ENCODE data around the gene SWT1.
A peak's percentile ranks its signal among the peaks of the same experiment; 100 is the strongest.
"Not testable (repeated sequence)": the region's sequence is repeated elsewhere in the genome, so short reads cannot be mapped to it uniquely, and the experiment has no call there.

Gene SWT1

DNA sequence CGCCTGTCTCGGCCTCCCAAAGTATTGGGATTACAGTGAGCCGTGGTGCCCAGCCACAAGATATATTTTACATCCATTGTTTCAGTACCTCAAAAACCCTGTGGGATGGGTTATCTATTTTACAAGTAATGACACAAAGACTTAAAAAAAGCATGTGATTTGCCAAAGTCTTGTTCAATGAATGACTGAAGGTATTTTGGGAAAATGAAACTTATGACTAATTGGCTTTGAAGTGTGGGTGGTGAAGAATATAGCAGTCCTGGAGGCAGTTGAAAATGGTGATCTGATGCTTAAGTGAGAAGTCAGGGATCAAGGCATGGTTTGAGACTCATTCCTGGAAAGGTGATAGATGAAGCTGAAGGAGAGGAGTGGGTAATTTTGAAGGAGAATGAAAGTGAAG, 3.0 kb downstream of the SWT1 start:
- no peak for DNase-seq (ENCODE audit: extremely low spot score)
- ChIA-PET CTCF (interaction anchor here (3.9 kb wide), 1 partner anchor 10 kb away, joined by 18 read pairs; no protein-coding TSS in a partner anchor), POLR2A (no interaction called here)
- no peak for TF ChIP-seq LEF1 (IDR thresholded peaks at IDR 0.05; ENCODE audit: borderline replicate concordance)
- no peak for TF ChIP-seq ARNT (IDR thresholded peaks at IDR 0.05)
- no peak for TF ChIP-seq SUZ12 (IDR thresholded peaks at IDR 0.05)
- no peak for TF ChIP-seq ELF4 (IDR thresholded peaks at IDR 0.05)
- TF ChIP-seq L3MBTL2 (conservative IDR thresholded peaks at IDR 0.05) = no peak
- no peak for TF ChIP-seq NFRKB (IDR thresholded peaks at IDR 0.05)
- TF ChIP-seq ZNF384 (IDR thresholded peaks at IDR 0.05) = no peak
- no peak for TF ChIP-seq TARDBP (IDR thresholded peaks at IDR 0.05)
- no peak for TF ChIP-seq FOXM1 (IDR thresholded peaks at IDR 0.05; ENCODE audit: borderline replicate concordance)
- no peak for TF ChIP-seq FOXA1 (IDR thresholded peaks at IDR 0.05)
- no peak for TF ChIP-seq SP1 (IDR thresholded peaks at IDR 0.05)
- TF ChIP-seq HDGF (IDR thresholded peaks at IDR 0.05; ENCODE audit: borderline replicate concordance) = no peak
- TF ChIP-seq, protein P1, sequence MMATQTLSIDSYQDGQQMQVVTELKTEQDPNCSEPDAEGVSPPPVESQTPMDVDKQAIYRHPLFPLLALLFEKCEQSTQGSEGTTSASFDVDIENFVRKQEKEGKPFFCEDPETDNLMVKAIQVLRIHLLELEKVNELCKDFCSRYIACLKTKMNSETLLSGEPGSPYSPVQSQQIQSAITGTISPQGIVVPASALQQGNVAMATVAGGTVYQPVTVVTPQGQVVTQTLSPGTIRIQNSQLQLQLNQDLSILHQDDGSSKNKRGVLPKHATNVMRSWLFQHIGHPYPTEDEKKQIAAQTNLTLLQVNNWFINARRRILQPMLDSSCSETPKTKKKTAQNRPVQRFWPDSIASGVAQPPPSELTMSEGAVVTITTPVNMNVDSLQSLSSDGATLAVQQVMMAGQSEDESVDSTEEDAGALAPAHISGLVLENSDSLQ (IDR thresholded peaks at IDR 0.05) = no peak
- no peak for TF ChIP-seq FOXK2 (IDR thresholded peaks at IDR 0.05)
- TF ChIP-seq CTBP1 (IDR thresholded peaks at IDR 0.05; ENCODE audit: borderline replicate concordance) = no peak
- no peak for TF ChIP-seq BHLHE40 (IDR thresholded peaks at IDR 0.05; ENCODE audit: borderline replicate concordance)

DNA sequence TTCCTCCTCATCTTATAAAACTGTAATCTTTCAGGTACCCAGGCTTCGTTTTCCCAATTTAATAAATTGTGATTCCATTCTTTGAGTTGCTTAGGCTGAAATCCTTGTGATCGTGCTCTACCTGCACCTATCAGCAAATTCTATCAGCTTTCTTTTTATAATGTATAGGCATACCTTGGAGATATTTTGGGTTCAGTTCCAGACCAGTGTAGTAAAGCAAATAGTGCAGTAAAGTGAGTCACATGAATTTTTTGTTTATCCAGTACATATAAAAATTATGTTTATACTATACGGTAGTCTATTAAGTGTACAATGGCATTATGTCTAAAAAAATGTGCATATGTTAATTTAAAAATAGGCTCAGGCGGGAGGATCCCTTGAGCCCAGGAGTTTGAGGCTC, 5.5 kb downstream of the SWT1 start:
- TF ChIP-seq BHLHE40 (IDR thresholded peaks at IDR 0.05; ENCODE audit: borderline replicate concordance) = no peak
- no peak for TF ChIP-seq TARDBP (IDR thresholded peaks at IDR 0.05)
- TF ChIP-seq ZNF384 (IDR thresholded peaks at IDR 0.05) = no peak
- TF ChIP-seq, protein P1 (IDR thresholded peaks at IDR 0.05) = no peak
- TF ChIP-seq FOXK2 (IDR thresholded peaks at IDR 0.05) = no peak
- no peak for TF ChIP-seq ARNT (IDR thresholded peaks at IDR 0.05)
- no peak for TF ChIP-seq CTBP1 (IDR thresholded peaks at IDR 0.05; ENCODE audit: borderline replicate concordance)
- TF ChIP-seq LEF1 (IDR thresholded peaks at IDR 0.05; ENCODE audit: borderline replicate concordance) = no peak
- TF ChIP-seq L3MBTL2 (conservative IDR thresholded peaks at IDR 0.05) = no peak
- no peak for TF ChIP-seq FOXA1 (IDR thresholded peaks at IDR 0.05)
- TF ChIP-seq NFRKB (IDR thresholded peaks at IDR 0.05) = no peak
- TF ChIP-seq SUZ12 (IDR thresholded peaks at IDR 0.05) = no peak
- TF ChIP-seq FOXM1 (IDR thresholded peaks at IDR 0.05; ENCODE audit: borderline replicate concordance) = no peak
- no peak for TF ChIP-seq ELF4 (IDR thresholded peaks at IDR 0.05)
- no peak for TF ChIP-seq HDGF (IDR thresholded peaks at IDR 0.05; ENCODE audit: borderline replicate concordance)
- no peak for TF ChIP-seq SP1 (IDR thresholded peaks at IDR 0.05)
- CTCF ChIA-PET = interaction anchor here (1.0 kb wide), 1 partner anchor 357 kb away, joined by 3 read pairs; no protein-coding TSS in a partner anchor

DNA sequence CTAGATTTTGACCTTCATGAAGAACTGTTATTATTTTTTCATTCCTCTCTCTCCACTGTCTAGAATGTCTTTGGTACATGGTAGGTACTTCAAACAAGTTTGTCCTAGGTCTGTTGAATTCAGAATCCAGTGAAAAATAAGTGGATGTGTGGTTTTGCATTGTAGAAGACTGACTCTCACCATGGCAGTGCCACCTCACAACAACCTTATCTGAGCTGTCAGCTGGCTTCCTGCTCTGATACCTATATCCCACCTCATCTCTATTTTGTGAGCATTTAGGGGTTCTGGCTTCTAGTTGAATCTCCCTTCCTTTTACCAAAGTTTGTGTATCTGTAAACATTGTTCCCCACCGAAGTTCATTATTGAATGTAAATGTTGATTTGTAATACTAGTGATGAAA, 9.1 kb downstream of the SWT1 start:
- ChIA-PET CTCF (no interaction called here), POLR2A (no interaction called here)
- DNase-seq (ENCODE audit: extremely low spot score) = no peak
- TF ChIP-seq NFRKB (IDR thresholded peaks at IDR 0.05) (no peak), FOXA1 (IDR thresholded peaks at IDR 0.05) (no peak), TARDBP (IDR thresholded peaks at IDR 0.05) (no peak), ZNF384 (IDR thresholded peaks at IDR 0.05) (no peak), CTBP1 (IDR thresholded peaks at IDR 0.05; ENCODE audit: borderline replicate concordance) (no peak), LEF1 (IDR thresholded peaks at IDR 0.05; ENCODE audit: borderline replicate concordance) (no peak), L3MBTL2 (conservative IDR thresholded peaks at IDR 0.05) (no peak), SUZ12 (IDR thresholded peaks at IDR 0.05) (no peak), FOXM1 (IDR thresholded peaks at IDR 0.05; ENCODE audit: borderline replicate concordance) (no peak), SP1 (IDR thresholded peaks at IDR 0.05) (no peak), ELF4 (IDR thresholded peaks at IDR 0.05) (no peak)

More for the DNA sequence above, 5.5 kb downstream of the SWT1 start:
- no peak for DNase-seq (ENCODE audit: extremely low spot score)
- POLR2A ChIA-PET = no interaction called here

DNA sequence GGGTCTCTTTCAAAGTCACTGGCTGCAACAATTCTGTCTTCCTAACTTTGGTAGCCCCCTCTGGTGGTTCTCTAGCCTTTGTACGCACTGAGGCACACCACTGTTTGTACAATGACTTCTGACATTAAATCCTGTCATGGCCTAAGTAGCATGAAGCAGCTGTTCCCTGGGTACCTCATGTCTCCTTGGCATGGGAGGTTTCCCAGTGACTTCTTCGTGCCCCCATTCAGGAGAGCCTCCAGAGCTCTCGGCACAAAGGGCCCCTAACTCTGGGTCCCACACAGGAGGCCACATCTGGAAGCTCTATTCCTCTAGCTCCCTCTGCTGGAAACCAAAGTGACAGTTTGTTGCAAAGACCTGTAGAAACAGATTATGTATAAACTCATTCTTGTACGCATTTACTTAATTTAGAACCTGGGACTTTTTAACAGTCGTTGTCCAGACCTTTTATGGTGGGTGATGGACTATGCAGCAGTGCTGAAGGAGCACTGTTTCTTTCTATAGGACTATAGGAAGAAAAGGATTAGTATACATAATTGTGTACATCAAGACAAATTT, 13.4 kb downstream of the SWT1 start:
- POLR2A ChIA-PET = interaction anchor here (1.1 kb wide), 1 partner anchor 14 kb away, joined by 4 read pairs; the partner anchor contains the start of genes SWT1 and TRMT1L
- peak; percentile 72 for DNase-seq (ENCODE audit: extremely low spot score)
- TF ChIP-seq LEF1 (IDR thresholded peaks at IDR 0.05; ENCODE audit: borderline replicate concordance) = no peak
- TF ChIP-seq ZNF384 (IDR thresholded peaks at IDR 0.05) = no peak
- TF ChIP-seq FOXM1 (IDR thresholded peaks at IDR 0.05; ENCODE audit: borderline replicate concordance) = no peak
- TF ChIP-seq ARNT (IDR thresholded peaks at IDR 0.05) = no peak
- no peak for TF ChIP-seq NFRKB (IDR thresholded peaks at IDR 0.05)
- TF ChIP-seq FOXK2 (IDR thresholded peaks at IDR 0.05) = no peak
- no peak for TF ChIP-seq HDGF (IDR thresholded peaks at IDR 0.05; ENCODE audit: borderline replicate concordance)
- no peak for TF ChIP-seq L3MBTL2 (conservative IDR thresholded peaks at IDR 0.05)
- no peak for TF ChIP-seq BHLHE40 (IDR thresholded peaks at IDR 0.05; ENCODE audit: borderline replicate concordance)
- no peak for TF ChIP-seq SUZ12 (IDR thresholded peaks at IDR 0.05)
- TF ChIP-seq ELF4 (IDR thresholded peaks at IDR 0.05) = no peak
- CTCF ChIA-PET = interaction anchor here (0.6 to 1.8 kb wide), 16 partner anchors 9 to 511 kb away, joined by 3 to 18 read pairs (median 4); partner anchors contain the start of genes NIBAN1, RNF2, SWT1 and TRMT1L

DNA sequence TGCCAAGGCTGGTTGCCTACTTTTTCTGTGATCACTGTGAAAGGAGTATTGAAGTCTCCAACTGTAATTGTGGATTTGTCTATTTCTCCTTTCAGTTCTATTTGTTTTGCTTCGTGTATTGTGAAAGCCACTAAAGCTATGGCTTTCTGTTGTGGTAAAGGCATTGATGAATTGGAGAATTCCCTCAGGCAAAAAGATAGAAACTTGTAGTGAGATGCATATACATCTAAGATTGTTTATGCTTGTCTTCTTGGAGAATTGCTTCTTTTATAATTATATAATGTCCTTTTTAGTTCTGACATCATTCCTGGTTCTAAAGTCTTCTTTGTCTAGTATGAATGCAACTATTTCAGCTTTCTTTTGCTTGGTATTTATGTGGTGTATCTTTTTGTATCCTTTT, 36.8 kb downstream of the SWT1 start:
- ChIA-PET CTCF (no interaction called here), POLR2A (no interaction called here)
- no peak for TF ChIP-seq SP1 (IDR thresholded peaks at IDR 0.05)
- no peak for TF ChIP-seq FOXM1 (IDR thresholded peaks at IDR 0.05; ENCODE audit: borderline replicate concordance)
- no peak for TF ChIP-seq ARNT (IDR thresholded peaks at IDR 0.05)
- TF ChIP-seq ZNF384 (IDR thresholded peaks at IDR 0.05) = no peak
- no peak for TF ChIP-seq SUZ12 (IDR thresholded peaks at IDR 0.05)
- no peak for TF ChIP-seq CTBP1 (IDR thresholded peaks at IDR 0.05; ENCODE audit: borderline replicate concordance)
- no peak for TF ChIP-seq TARDBP (IDR thresholded peaks at IDR 0.05)
- no peak for DNase-seq (ENCODE audit: extremely low spot score)

DNA sequence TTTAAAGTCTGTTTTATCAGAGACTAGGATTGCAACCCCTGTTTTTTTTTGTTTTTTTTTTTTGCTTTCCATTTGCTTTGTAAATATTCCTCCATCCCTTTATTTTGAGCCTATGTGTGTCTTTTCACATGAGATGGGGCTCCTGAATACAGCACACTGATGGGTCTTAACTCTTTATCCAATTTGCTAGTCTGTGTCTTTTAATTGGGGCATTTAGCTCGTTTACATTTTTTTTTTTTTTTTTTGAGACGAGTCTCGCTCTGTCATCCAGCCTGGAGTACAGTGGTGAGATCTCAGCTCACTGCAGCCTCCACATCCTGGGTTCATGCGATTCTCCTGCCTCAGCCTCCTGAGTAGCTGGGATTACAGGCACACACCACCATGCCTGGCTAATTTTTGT, 41.7 kb downstream of the SWT1 start:
- DNase-seq (ENCODE audit: extremely low spot score); POLR2A ChIA-PET: not testable (repeated sequence)
- CTCF ChIA-PET = interaction anchor here (0.6 kb wide), 1 partner anchor 119 kb away, joined by 3 read pairs; no protein-coding TSS in a partner anchor

DNA sequence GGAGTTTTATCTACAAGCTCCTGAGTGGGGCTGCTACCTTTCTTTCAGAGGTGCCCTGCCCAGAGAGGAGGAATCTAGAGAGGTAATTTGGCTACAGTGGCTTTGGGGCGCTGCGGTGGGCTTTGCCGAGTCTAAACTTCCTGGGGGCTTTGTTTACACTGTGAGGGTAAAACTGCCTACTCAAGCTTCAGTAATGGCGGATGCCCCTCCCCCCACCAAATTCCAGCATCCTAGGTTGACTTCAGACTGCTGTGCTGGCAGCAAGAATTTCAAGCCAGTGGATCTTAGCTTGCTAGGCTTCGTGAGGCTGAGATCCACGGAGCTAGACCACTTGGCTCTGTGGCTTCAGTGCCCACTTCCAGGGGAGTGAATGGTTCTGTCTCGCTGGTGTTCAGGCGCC, 43.9 kb downstream of the SWT1 start:
- ChIA-PET POLR2A (no interaction called here), CTCF (no interaction called here)
- no peak for TF ChIP-seq ELF4 (IDR thresholded peaks at IDR 0.05)
- TF ChIP-seq BHLHE40 (IDR thresholded peaks at IDR 0.05; ENCODE audit: borderline replicate concordance) = no peak
- TF ChIP-seq FOXM1 (IDR thresholded peaks at IDR 0.05; ENCODE audit: borderline replicate concordance) = no peak
- TF ChIP-seq HDGF (IDR thresholded peaks at IDR 0.05; ENCODE audit: borderline replicate concordance) = no peak
- TF ChIP-seq SP1 (IDR thresholded peaks at IDR 0.05) = no peak
- TF ChIP-seq, protein P1 (IDR thresholded peaks at IDR 0.05) = no peak
- no peak for TF ChIP-seq CTBP1 (IDR thresholded peaks at IDR 0.05; ENCODE audit: borderline replicate concordance)
- no peak for TF ChIP-seq LEF1 (IDR thresholded peaks at IDR 0.05; ENCODE audit: borderline replicate concordance)
- no peak for TF ChIP-seq SUZ12 (IDR thresholded peaks at IDR 0.05)
- no peak for TF ChIP-seq L3MBTL2 (conservative IDR thresholded peaks at IDR 0.05)
- TF ChIP-seq FOXK2 (IDR thresholded peaks at IDR 0.05) = no peak
- no peak for TF ChIP-seq ARNT (IDR thresholded peaks at IDR 0.05)
- DNase-seq (ENCODE audit: extremely low spot score) = no peak

All from HEK293T (cell line).